Tracheal epithelial cell (primary cell): ENCODE results near the gene THSD7A. TPM values are rescaled to one million over a fixed set of nuclear protein-coding genes. Genes with fewer than 3 reads are reported as not detected.

ENCODE experiments used
- total RNA-seq: library from RNA; depleted of rRNA; stranded (reverse); fragments of >200 nt; gene quantifications from 2 replicates; pipeline ENCODE4 v1.2.1, GENCODE V29; 2014

Gene THSD7A, protein sequence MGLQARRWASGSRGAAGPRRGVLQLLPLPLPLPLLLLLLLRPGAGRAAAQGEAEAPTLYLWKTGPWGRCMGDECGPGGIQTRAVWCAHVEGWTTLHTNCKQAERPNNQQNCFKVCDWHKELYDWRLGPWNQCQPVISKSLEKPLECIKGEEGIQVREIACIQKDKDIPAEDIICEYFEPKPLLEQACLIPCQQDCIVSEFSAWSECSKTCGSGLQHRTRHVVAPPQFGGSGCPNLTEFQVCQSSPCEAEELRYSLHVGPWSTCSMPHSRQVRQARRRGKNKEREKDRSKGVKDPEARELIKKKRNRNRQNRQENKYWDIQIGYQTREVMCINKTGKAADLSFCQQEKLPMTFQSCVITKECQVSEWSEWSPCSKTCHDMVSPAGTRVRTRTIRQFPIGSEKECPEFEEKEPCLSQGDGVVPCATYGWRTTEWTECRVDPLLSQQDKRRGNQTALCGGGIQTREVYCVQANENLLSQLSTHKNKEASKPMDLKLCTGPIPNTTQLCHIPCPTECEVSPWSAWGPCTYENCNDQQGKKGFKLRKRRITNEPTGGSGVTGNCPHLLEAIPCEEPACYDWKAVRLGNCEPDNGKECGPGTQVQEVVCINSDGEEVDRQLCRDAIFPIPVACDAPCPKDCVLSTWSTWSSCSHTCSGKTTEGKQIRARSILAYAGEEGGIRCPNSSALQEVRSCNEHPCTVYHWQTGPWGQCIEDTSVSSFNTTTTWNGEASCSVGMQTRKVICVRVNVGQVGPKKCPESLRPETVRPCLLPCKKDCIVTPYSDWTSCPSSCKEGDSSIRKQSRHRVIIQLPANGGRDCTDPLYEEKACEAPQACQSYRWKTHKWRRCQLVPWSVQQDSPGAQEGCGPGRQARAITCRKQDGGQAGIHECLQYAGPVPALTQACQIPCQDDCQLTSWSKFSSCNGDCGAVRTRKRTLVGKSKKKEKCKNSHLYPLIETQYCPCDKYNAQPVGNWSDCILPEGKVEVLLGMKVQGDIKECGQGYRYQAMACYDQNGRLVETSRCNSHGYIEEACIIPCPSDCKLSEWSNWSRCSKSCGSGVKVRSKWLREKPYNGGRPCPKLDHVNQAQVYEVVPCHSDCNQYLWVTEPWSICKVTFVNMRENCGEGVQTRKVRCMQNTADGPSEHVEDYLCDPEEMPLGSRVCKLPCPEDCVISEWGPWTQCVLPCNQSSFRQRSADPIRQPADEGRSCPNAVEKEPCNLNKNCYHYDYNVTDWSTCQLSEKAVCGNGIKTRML (N-terminal part only)
- 0.21 and 0.48 TPM in 2 replicates for total RNA-seq

DNA sequence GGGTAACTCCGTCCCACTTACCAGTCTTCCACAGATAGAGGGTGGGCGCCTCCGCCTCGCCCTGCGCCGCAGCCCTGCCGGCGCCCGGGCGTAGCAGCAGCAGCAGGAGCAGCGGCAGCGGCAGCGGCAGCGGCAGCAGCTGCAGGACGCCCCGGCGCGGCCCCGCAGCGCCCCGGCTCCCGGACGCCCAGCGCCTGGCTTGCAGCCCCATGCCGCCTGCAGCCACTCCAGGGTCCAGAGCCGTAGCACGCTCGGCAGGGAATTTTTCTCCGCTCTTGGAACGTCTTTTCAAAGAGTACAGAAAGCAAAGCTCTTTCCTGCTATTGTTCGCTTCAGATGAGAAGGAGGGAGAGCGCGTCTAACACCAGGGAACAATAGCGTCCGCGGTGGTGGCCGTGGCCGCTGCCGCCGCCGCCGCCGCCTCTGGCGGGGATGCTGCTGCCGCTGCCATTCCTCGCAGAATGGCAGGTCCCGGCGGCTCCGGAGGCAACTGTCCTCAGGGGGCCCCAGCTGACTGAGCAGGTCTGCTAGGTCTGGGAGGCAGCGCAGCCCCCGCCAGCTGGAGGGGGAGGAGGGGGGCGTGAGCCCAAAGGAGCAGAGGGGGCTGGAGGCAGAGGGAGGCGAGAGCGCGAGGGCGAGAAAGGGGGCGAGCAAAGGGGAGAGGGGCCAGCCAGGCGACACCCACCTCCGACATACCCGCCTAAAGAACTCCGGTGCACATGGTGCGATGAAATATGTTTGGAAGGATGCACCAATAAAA, at the start of gene THSD7A:
Gene THSD7A, minus strand, starts transcription at position 463 of the 760 bp plus-strand sequence. Its CDS starts 252 bp downstream, at position 211.

